B cell (primary cell): ENCODE measurements around the gene CCDC88B. TPM values are rescaled to one million over a fixed set of nuclear protein-coding genes. Genes with fewer than 3 reads are reported as not detected.

Experiments
- ATAC-seq: fragments of 200-7000 bp; cut with Tn5 transposase; one replicate; pipeline ENCODE4 v1.10.0; 2021; ENCODE audit warnings: low read depth, mild to moderate bottlenecking, moderate number of reproducible peaks, moderate library complexity
- CTCF ChIA-PET: fragments of 350-600 bp; sonication (Branson Sonifier 250); formaldehyde crosslinking; loops from one replicate; lab custom pipeline; 2021; ENCODE audit warnings: antibody characterized with exemption, inconsistent platforms; lab: Charles Lee
- POLR2A ChIA-PET: fragments of 350-600 bp; sonication (Branson Sonifier 250); formaldehyde crosslinking; loops from one replicate; lab custom pipeline; 2021; ENCODE audit warnings: antibody characterized with exemption; lab: Charles Lee
- DNase-seq: peaks from one replicate; pipeline ENCODE4 v3.0.0; 2013
- H2AFZ ChIP-seq: 2 replicates; pipeline ENCODE4 v1.6.1; 2012; ENCODE audit warnings: mild to moderate bottlenecking, low read depth, low read length; ENCODE audit not compliant: insufficient read depth, poor library complexity, severe bottlenecking
- H3K27ac ChIP-seq, 2 donors: 1 replicate in 1 of 2; 2 replicates in 1 of 2; pipeline ENCODE4 v1.5.1; 2012 to 2013; ENCODE audit warnings: low read length in 2 of 2, mild to moderate bottlenecking in 2 of 2, moderate library complexity in 1 of 2
- H3K27me3 ChIP-seq, 4 experiments: fragments of 200-600 bp in 1 of 4; sonication (generic) in 1 of 4; replicated peaks in 1 of 4; 1 replicate in 2 of 4; 2 replicates in 2 of 4; pipeline versions ENCODE4 v1.6.1 to v1.7.0; 2013 to 2016; ENCODE audit warnings: low read length in 3 of 4, mild to moderate bottlenecking in 2 of 4, mixed read lengths in 1 of 4, moderate library complexity in 1 of 4; ENCODE audit not compliant: insufficient read depth in 4 of 4, control insufficient read depth in 3 of 4; ENCODE audit errors: control extremely low read depth in 1 of 4
- H3K36me3 ChIP-seq, 2 experiments: replicated peaks in 1 of 2; 1 replicate in 1 of 2; 2 replicates in 1 of 2; pipeline versions ENCODE4 v1.6.1 to v1.7.1; 2013; ENCODE audit warnings: low read length in 1 of 2; ENCODE audit not compliant: insufficient read depth in 2 of 2, control insufficient read depth in 1 of 2; ENCODE audit errors: control extremely low read depth in 1 of 2, extremely low read depth in 1 of 2
- H3K4me1 ChIP-seq, 2 donors: fragments of 200-600 bp in 1 of 2; sonication (generic) in 1 of 2; 1 replicate in 1 of 2; 2 replicates in 1 of 2; pipeline versions ENCODE4 v1.5.1 to v1.6.1; 2013 to 2017; ENCODE audit warnings: low read length in 2 of 2; ENCODE audit not compliant: control insufficient read depth in 2 of 2, insufficient read depth in 2 of 2
- H3K4me2 ChIP-seq: replicated peaks from 2 replicates; pipeline ENCODE3; 2012; ENCODE audit warnings: mild to moderate bottlenecking, low read depth, low read length; ENCODE audit not compliant: poor library complexity, severe bottlenecking
- H3K4me3 ChIP-seq, 5 experiments: fragments of 200-600 bp in 1 of 5; sonication (generic) in 1 of 5; 1 replicate in 3 of 5; 2 replicates in 2 of 5; pipeline versions ENCODE4 v1.5.1 to v1.7.0; 2011 to 2016; ENCODE audit warnings: low read length in 4 of 5, mild to moderate bottlenecking in 4 of 5, low read depth in 2 of 5, control low read depth in 1 of 5, moderate library complexity in 1 of 5; ENCODE audit not compliant: insufficient read depth in 1 of 5; ENCODE audit errors: control extremely low read depth in 1 of 5, extremely low read depth in 1 of 5
- H3K79me2 ChIP-seq: fragments of 200-600 bp; sonication (generic); one replicate; pipeline ENCODE4 v1.6.0; 2016; ENCODE audit warnings: low read length; ENCODE audit not compliant: control insufficient read depth, insufficient read depth
- H3K9ac ChIP-seq: fragments of 200-600 bp; sonication (generic); 2 replicates; pipeline ENCODE4 v1.6.1; 2017; ENCODE audit warnings: mild to moderate bottlenecking, low read length, moderate library complexity
- H3K9me3 ChIP-seq, 3 donors: one replicate each; pipeline versions ENCODE4 v1.6.1 to v1.7.1; 2013; ENCODE audit warnings: low read length in 2 of 3; ENCODE audit not compliant: control insufficient read depth in 2 of 3, insufficient read depth in 1 of 3; ENCODE audit errors: control extremely low read depth in 1 of 3
- H4K20me1 ChIP-seq: 2 replicates; pipeline ENCODE4 v1.6.0; 2012; ENCODE audit warnings: mild to moderate bottlenecking, low read length; ENCODE audit not compliant: insufficient read depth, control insufficient read depth, poor library complexity, severe bottlenecking
- H3K27ac Mint-ChIP-seq: one replicate; pipeline ENCODE4 v1.8.0; 2021; ENCODE audit warnings: mixed read lengths
- H3K27me3 Mint-ChIP-seq: one replicate; pipeline ENCODE4 v1.8.0; 2021; ENCODE audit warnings: mixed read lengths
- H3K4me1 Mint-ChIP-seq: one replicate; pipeline ENCODE4 v1.8.0; 2021; ENCODE audit warnings: mixed read lengths
- H3K4me3 Mint-ChIP-seq: one replicate; pipeline ENCODE4 v1.8.0; 2021; ENCODE audit warnings: mixed read lengths
- H3K9me3 Mint-ChIP-seq: one replicate; pipeline ENCODE4 v1.8.0; 2022; ENCODE audit warnings: mixed read lengths; ENCODE audit not compliant: insufficient read depth
- CTCF ChIP-seq: fragments of 200-600 bp; IDR thresholded peaks from one replicate; pipeline ENCODE4 v1.8.0; 2022; ENCODE audit warnings: antibody characterized with exemption, mild to moderate bottlenecking
- EZH2 ChIP-seq: IDR thresholded peaks from 2 replicates; pipeline ENCODE4 v1.6.1; 2012; ENCODE audit warnings: borderline replicate concordance, low read depth, mild to moderate bottlenecking, moderate library complexity, low read length; ENCODE audit not compliant: insufficient read depth, poor library complexity, severe bottlenecking
- WGBS: methylation state at CpG from one replicate; pipeline ENCODE4 v1.1.5; 2013; ENCODE audit warnings: missing lambda C conversion rate; ENCODE audit not compliant: insufficient coverage; 5-methylcytosine and 5-hydroxymethylcytosine counted together
- intact Hi-C: fragments of 100-400 bp; cut with micrococcal nuclease; formaldehyde crosslinking; loops from one replicate; pipeline ENCODE4 v1.10.0; 2022
- polyA plus RNA-seq: library from polyadenylated mRNA; depleted of rRNA; stranded (reverse); fragments of >200 nt; gene quantifications from 2 replicates; pipeline ENCODE4 v1.2.3, GENCODE V29; 2012
- total RNA-seq, 2 donors: library from RNA; stranded (reverse); fragments of 120-200 nt in 1 of 2; gene quantifications; 1 replicate in 1 of 2; 2 replicates in 1 of 2; pipeline versions ENCODE4 v1.2.3 to v1.2.4, GENCODE V29; 2013 to 2022

Gene CCDC88B
- total and polyA plus RNA-seq, 2 donors (not counting 1 experiment from before 2014, with no cell fraction given) = 172 to 208 TPM

DNA sequence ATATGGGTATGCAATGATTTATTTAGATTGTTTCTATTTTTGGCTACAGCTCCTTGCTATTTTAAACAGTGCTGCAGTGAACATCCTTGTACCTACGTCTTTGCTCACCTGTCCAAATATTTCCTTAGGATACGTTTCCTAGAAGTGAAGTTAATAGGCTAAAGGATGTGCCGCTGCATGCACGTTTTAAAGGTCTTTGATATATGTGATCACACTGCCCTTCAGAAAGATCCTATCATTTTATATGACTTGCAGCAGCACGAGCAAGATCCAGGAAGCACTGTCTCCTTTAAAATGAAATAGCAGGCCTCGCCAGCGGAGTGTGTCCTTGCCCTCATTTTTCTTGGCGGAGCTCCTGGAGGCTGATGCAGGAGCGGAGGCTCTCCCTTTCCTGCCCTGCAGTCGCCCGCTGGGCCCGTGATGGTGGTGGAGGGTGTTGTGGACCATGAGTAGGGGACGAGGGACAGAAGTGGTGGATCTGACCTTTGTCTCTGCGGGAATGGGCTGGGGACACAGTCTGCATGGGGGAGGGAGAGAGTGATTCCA, 38.4 kb downstream of the CCDC88B start:
- no peaks in the 10 kb centered on the region for H4K20me1 ChIP-seq
- ChIA-PET POLR2A (no interaction called here), CTCF (no interaction called here)
- no peak overlapping the region for H2AFZ ChIP-seq
- Mint-ChIP-seq H3K27ac (no peak overlapping the region), H3K9me3 (no peaks in the 10 kb centered on the region), H3K4me1 (peaks cover 5% of the 10 kb centered on the region), H3K27me3 (peaks cover under 1% of the 10 kb centered on the region), H3K4me3 (no peak overlapping the region)
- no peak overlapping the region for H3K4me2 ChIP-seq
- H3K9me3 ChIP-seq = no peaks in the 10 kb centered on the region
- TF ChIP-seq EZH2 (no peak), CTCF (no peak)
- no peak for DNase-seq
- H3K4me1 ChIP-seq = peaks cover 4% of the 10 kb centered on the region in 2 donors
- H3K27me3 ChIP-seq = peaks cover 0 to 5% (median 0%) of the 10 kb centered on the region in 4 experiments
- no peaks in the 10 kb centered on the region for H3K79me2 ChIP-seq
- no peak overlapping the region for H3K9ac ChIP-seq
- H3K36me3 ChIP-seq = no peaks in the 10 kb centered on the region
- 86% methylated on average over 9 of the region's 14 CpGs for WGBS
- ATAC-seq = no peak
- no peak overlapping the region for H3K4me3 ChIP-seq
- intact Hi-C loops = no loop called here
- H3K27ac ChIP-seq = no peak overlapping the region

DNA sequence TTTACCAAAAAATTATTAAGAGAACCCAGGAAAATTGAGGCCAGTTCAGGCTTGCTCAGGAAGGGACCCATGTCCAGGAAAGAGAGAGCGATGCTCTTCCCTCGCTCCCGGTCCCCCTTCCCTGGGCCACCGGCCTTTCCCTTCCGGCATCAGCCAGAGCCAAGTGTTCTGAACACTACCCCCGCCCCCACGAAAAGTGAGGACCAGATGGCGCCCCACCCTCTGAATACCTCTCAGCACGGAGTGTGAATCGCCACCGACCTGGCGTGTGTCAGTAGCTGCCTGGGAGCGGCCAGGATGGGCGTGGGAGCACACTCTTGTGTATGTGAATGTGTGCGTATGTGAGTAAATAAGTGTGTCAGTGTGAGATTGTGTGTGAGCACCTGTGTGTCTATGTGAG, 39.2 kb downstream of the CCDC88B start:
- ATAC-seq (no peak), DNase-seq (no peak)
- no peaks in the 10 kb centered on the region for H3K79me2 ChIP-seq
- peaks cover 0 to 5% (median 0%) of the 10 kb centered on the region in 4 experiments for H3K27me3 ChIP-seq
- Mint-ChIP-seq H3K27me3 (peaks cover 7% of the 10 kb centered on the region), H3K4me1 (no peaks in the 10 kb centered on the region), H3K27ac (no peak overlapping the region), H3K9me3 (no peaks in the 10 kb centered on the region), H3K4me3 (no peak overlapping the region)
- no peaks in the 10 kb centered on the region for H4K20me1 ChIP-seq
- intact Hi-C loops = no loop called here
- CTCF ChIA-PET = no interaction called here
- H3K9ac ChIP-seq = no peak overlapping the region
- POLR2A ChIA-PET = no interaction called here
- no peak overlapping the region for H3K4me2 ChIP-seq
- no peak overlapping the region for H3K27ac ChIP-seq
- no peaks in the 10 kb centered on the region for H3K36me3 ChIP-seq
- 96% methylated on average over 15 of the region's 15 CpGs for WGBS
- H3K9me3 ChIP-seq = no peaks in the 10 kb centered on the region
- H3K4me3 ChIP-seq = no peak overlapping the region
- no peak for TF ChIP-seq CTCF
- TF ChIP-seq EZH2 = no peak
- no peaks in the 10 kb centered on the region for H3K4me1 ChIP-seq
- H2AFZ ChIP-seq = no peak overlapping the region
